Activated CD4-positive, alpha-beta T cell treated with anti-CD3 and anti-CD28 coated beads, Interleukin-2, Interleukin-6, amounts not matched to agents 100 ng/mL and 50 ng/mL, durations not matched to agents 16 hours and 8 hours (primary cell): ENCODE data around the gene RAD51B.

ENCODE experiments used
- DNase-seq: peaks from one replicate; pipeline ENCODE4 v3.0.0-alpha.2; 2020

Gene RAD51B

GRCh38 chr14:68669111-68669511 is 849.5 kb downstream of the RAD51B start:
- DNase-seq = no peak

- no peak for DNase-seq
Measured at GRCh38 chr14:68669603-68670358, 850.2 kb downstream of the RAD51B start.

DNA sequence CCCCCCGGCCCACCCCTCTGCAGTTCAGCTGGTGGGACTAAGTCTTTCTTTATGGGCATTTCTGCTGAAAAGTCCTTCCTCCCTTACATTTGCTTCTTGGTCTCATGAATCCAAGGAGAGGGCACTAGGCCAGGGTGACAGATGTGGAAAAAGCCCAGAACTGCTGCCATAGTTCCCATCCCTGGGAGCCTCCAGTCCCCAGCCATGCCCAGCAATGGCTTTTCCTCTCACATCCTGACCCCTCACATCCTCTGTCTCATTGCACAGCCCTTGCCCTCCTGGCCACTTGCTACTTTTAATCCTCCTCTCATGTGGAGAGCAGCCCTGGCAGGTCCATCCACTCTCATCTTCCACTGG is 850.8 kb downstream of the RAD51B start:
- DNase-seq = no peak

GRCh38 chr14:68671909-68672308 is 852.3 kb downstream of the RAD51B start:
- no peak for DNase-seq

- no peak for DNase-seq
Measured at GRCh38 chr14:68672609-68673285, 853.2 kb downstream of the RAD51B start.

DNA sequence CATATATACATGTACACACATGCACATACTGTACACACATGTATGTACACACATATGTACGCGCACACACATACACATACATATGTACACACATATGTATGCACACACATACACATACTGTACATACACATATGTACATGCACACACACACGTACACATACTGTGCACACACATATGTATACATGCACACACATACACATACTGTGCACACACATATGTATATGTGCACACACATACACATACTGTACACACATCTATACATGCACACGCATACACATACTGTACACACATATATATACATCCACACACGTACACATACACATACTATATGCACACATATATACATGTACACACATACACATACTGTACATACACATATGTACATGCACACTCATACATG is 853.9 kb downstream of the RAD51B start:
- DNase-seq = no peak

DNA sequence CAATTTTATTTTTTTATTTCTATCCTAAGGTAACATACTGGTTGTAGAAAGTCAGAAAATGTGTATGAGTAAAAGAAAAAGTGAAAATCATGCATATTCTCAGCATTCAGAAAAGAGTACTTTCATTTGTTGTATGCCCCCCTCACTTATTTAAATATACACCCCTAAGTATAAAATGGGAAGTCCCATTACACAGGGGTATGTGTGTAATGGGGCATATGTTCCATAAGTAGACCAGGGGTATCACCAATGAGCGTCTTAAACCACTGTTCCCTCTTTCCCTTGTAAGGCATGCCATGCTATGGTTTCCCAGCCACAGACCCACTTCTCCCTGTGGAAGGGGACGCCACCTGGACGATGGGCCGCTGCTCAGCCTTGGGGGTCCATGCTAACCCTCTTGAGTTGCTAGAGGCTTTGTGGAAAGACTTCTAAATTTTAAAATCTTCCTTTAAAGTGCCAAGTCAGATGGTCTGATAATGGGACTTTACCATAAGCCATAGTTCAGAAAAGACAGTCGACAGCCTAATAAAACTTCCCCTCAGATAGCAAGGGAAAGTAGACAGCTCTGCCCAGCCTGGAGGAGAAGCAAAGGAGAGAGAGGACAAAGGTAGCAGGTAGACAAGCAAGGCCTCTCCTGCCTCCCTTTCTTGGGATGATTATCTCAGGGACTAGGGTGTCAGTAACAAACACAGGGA is 855.1 kb downstream of the RAD51B start:
- no peak for DNase-seq

DNA sequence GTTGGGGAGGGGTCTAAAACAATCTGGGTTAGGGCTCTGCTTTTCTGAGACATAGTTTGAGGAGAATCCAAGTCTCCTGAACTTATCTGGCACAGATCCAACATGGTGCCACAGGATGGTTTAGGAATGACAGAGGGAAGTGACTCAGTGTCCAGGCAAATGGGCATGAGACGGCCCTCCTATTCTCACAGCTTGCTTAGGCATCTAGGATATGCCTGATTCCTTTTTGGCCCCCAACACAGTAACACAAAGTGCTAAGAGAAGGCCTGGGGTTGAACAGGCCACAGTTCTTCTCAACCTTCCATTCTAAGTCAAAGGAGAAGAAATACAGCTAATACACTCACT is 855.6 kb downstream of the RAD51B start:
- no peak for DNase-seq

- no peak for DNase-seq
Measured at GRCh38 chr14:68676511-68676943, 856.9 kb downstream of the RAD51B start.

- no peak for DNase-seq
Measured at GRCh38 chr14:68677476-68677875, 857.9 kb downstream of the RAD51B start.

- no peak for DNase-seq
Measured at GRCh38 chr14:68677901-68678300, 858.3 kb downstream of the RAD51B start.

- DNase-seq = no peak
Measured at GRCh38 chr14:68678471-68678870, 858.9 kb downstream of the RAD51B start.

DNA sequence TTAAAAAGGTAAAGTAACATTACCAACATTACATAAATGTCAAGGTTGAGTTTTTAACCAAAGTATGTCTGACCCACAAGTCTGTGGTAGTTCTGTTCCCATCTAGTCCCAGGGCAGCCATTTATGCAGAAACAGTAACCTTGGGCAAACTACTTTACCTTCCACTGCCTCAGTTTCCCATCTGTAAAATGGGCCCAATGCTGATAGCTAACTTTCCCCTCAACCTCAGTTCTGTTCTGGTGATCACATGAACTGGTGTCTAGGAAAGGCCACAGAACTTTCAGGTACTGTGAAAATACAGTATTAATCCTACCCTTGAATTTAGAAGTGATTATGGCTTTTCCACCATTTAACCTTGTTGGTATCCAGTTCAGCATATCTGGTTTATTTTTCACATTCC is 859.7 kb downstream of the RAD51B start:
- DNase-seq = no peak

- no peak for DNase-seq
Measured at GRCh38 chr14:68679746-68680467, 860.3 kb downstream of the RAD51B start.

DNA sequence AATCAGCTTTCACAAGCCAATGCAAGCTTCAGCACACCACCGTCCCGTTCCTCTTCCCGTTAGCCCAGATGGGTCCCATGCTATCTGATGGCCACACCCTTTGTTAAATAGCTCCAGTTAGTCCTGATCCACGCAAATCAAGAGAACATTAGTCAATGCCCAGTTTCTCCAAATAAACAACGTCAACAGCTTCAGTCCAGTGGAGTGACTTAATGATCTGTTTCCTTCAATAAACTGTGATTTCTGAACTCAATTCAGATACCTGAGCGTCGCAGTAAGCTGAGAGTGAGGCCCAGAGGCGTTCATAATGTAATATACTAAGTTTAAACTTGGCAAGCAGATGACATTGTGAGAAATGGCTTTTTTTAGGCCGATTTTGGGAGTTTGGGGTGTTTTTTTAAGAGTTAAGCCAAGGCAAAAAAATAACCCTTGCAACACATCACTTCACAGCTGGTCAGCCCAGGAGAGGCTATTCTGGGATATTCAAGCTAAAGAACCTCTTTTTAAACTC is 861.0 kb downstream of the RAD51B start:
- DNase-seq = no peak

DNA sequence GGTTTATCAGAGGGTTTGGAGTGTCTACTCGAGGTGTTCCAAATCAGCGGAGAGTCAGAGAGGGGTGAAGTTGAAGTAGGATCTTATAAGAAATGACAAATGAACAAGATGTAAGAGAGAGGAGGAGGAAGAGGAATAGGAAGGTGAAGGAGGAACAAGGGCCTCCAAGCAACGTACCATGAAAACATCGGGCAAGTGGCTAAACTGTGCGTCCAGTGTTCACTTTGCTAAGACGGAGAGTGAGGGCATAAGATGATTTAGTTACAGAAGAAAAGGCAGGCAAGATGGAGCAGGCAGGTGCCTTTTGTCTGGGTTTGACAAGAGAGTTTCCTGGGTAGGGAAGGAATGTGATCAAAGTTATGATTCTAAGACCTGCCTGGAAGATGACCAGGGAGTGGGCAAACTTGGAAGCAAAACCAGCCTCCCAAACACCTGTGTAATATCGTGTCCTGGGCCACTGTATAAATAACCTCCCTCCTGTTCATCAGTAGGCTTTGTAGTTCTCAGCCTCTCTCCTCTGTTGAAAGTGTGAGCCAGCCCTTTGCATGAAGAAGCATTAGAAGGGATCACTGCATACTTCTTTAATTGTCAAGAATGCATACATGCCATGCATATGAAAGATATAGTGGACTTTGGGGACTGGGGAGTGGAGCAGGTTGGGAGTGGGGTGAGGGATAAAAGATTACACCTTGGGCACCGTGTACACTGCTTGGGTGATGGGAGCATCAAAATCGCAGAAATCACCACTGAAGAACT is 861.9 kb downstream of the RAD51B start:
- DNase-seq = no peak

- DNase-seq = peak; percentile 58
Measured at GRCh38 chr14:68682166-68683103, 862.9 kb downstream of the RAD51B start.

DNA sequence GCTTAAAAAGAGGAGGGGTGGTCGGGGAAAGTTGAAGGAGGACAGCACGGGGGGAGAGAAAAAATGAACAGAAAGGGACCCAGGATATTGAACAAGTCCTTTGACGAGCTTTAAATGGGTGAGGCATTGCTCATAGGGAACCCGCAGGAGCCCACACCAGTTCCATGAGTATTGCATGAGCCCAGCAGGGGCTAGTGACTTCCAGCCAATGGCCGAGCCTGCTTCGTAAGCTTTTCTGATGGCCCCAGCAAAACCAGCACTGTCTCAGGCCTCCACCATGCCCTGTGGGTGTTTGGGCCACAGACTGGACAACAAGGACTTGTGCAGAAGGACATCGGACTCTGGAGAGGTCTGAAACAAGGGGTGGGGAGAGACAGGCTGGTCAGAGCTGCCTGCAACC is 863.7 kb downstream of the RAD51B start:
- DNase-seq = no peak

DNA sequence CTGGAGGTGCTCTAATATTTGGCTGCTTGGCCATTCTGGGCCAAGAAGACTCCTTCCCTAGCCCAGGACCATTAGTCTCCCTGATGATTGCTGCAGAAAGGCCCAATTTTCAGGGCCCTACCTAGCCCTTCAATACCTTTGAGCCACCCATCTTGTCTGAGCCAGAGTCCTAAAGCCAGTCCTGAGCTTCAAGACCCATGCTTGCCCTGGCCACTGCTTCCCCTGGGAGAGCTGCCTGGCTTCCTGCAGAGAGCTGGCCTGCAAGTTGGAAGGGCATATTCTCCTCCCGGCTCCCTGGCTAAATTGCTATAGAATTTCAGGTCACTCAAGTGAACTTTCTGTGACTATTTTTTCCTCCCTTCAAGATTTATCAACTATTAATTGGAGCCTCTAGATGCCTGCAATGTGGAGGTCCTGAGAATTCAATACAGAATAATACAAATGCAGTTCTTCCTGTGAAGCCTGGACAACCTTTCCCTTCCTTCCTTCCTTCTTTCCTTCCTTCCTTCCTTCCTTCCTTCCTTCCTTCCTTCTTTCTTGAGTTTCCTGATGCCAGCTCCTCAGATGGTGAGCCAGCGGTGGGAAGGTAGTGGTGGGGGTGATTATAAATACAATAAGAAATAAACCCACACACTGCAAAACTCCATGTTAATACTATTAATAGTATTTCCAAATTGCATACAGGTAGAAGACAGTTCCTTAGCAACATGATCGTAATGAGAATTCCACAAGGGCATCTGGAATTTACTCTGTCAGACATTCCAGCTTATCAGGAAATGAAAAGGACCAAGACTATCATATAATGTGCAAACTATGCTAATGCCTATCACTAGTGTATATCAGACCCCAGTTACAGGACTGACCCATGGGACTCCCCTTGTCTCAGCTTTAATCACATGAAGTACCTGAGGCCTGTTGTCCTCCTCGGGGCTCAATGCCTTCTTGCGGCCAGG is 865.2 kb downstream of the RAD51B start:
- no peak for DNase-seq
